Urinary bladder (tissue), 4 donors: ENCODE measurements around the gene LRRN2. TPM values are rescaled to one million over a fixed set of nuclear protein-coding genes. Genes with fewer than 3 reads are reported as not detected.
"Not testable (repeated sequence)": the region's sequence is repeated elsewhere in the genome, so short reads cannot be mapped to it uniquely, and the experiment has no call there.

Experiments used
- DNase-seq: peaks from one replicate; pipeline ENCODE4 v3.0.0-alpha.2; 2015; ENCODE audit errors: extremely low spot score
- H3K27ac ChIP-seq: one replicate; pipeline ENCODE4 v1.5.1; 2013; ENCODE audit warnings: low read depth, mild to moderate bottlenecking, moderate library complexity
- H3K36me3 ChIP-seq: one replicate; pipeline ENCODE4 v1.6.1; 2013; ENCODE audit warnings: mild to moderate bottlenecking, moderate library complexity; ENCODE audit not compliant: insufficient read depth
- H3K4me1 ChIP-seq: one replicate; pipeline ENCODE4 v1.6.1; 2013; ENCODE audit warnings: mild to moderate bottlenecking, moderate library complexity; ENCODE audit not compliant: insufficient read depth
- H3K4me3 ChIP-seq: one replicate; pipeline ENCODE4 v1.5.1; 2013; ENCODE audit warnings: low read depth, low read length
- WGBS: extraction: QIAGEN DNeasy Blood & Tissue Kit; methylation state at CpG from one replicate; pipeline ENCODE4 v1.1.7; 2013; 5-methylcytosine and 5-hydroxymethylcytosine counted together
- polyA plus RNA-seq: library from polyadenylated mRNA; stranded (reverse); fragments of 200-250 nt; gene quantifications from one replicate; pipeline ENCODE4 v1.2.3, GENCODE V29; 2013
- total RNA-seq: library from RNA; depleted of rRNA; stranded (reverse); fragments of >200 nt; gene quantifications from one replicate; pipeline ENCODE4 v1.2.3, GENCODE V29; 2014
- donor health status: healthy with polysubstance abuse.
- donor health status: healthy.

The LRRN2 gene
- total and polyA plus RNA-seq, 2 donors, result 0.90 to 1.8 TPM

- WGBS, result 93% methylated on average over 5 of the region's 5 CpGs
- Histone ChIP-seq H3K4me1 (no peaks in the 10 kb centered on the region), H3K27ac (no peak overlapping the region), H3K4me3 (no peak overlapping the region), H3K36me3 (no peaks in the 10 kb centered on the region)
- no peak for DNase-seq
These were observed 51.2 kb downstream of the LRRN2 start for GRCh38 chr1:204634260-204634910.

- WGBS, result 52% methylated on average over 8 of the region's 8 CpGs
- H3K27ac ChIP-seq, result no peak overlapping the region
- DNase-seq, result no peak
These were observed 51.9 kb downstream of the LRRN2 start for GRCh38 chr1:204633665-204634064.

GRCh38 chr1:204630132-204630905 lies 55.2 kb downstream of the LRRN2 start:
- no peak for DNase-seq
- Histone ChIP-seq H3K4me3 (no peak overlapping the region), H3K27ac (no peak overlapping the region), H3K4me1 (no peaks in the 10 kb centered on the region), H3K36me3 (no peaks in the 10 kb centered on the region)
- 58% methylated on average over 19 of the region's 19 CpGs for WGBS

More at GRCh38 chr1:204633665-204634064, 51.9 kb downstream of the LRRN2 start:
- Histone ChIP-seq H3K36me3 (no peaks in the 10 kb centered on the region), H3K4me1 (no peaks in the 10 kb centered on the region), H3K4me3 (no peak overlapping the region)

GRCh38 chr1:204629459-204629858 lies 56.1 kb downstream of the LRRN2 start:
- not testable (repeated sequence) for H3K27ac ChIP-seq, DNase-seq, H3K4me3 ChIP-seq, H3K4me1 ChIP-seq, H3K36me3 ChIP-seq
- WGBS, result 97% methylated on average over 6 of the region's 6 CpGs

DNA sequence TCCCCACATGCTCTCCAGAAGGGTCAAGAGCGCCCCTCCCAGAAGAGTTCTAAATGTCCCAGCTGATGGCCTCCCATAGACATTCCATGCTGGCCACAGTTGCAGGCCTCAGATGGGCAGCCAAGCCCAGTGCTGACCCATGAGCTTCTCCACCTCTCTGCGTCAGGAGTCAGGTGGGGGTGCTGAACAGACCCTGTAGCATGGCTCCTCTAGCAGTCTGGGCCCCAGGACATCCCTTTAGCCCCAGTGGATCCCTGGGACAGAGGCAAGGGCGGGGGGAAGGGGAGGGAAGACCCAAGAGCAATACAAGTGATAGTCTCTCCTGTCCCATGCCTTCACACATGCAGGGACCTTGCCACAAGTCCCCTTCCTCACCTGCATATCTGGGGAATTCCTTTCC lies 56.7 kb downstream of the LRRN2 start:
- Histone ChIP-seq H3K36me3 (no peaks in the 10 kb centered on the region), H3K27ac (no peak overlapping the region), H3K4me3 (no peak overlapping the region), H3K4me1 (no peaks in the 10 kb centered on the region)
- WGBS, result 96% methylated on average over 3 of the region's 3 CpGs
- DNase-seq, result no peak

DNA sequence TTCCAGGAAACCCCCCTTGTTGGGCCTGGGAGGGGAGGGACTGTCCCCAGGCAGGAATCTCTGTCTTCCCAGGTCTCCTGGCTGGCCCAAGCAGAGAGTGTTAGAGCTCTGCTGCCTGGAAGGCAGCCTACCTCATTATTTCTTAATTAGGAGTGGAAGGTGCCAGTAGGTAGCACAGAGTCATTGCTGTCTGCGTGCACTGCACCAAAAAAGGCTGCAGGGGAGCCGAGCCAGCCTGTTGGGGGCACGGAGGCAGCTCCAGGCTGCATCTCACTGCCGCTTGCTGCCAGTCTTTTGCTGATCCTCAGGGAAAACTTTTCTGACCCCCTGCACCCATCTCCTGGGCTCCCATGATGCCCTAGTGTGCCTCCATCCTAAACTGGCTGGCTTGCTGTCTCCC lies 58.1 kb downstream of the LRRN2 start:
- WGBS, result 83% methylated on average over 4 of the region's 4 CpGs
- Histone ChIP-seq H3K36me3 (no peaks in the 10 kb centered on the region), H3K27ac (no peak overlapping the region), H3K4me1 (no peaks in the 10 kb centered on the region), H3K4me3 (no peak overlapping the region)
- DNase-seq, result no peak

- no peak for DNase-seq
- no peak overlapping the region for H3K4me3 ChIP-seq
- no peaks in the 10 kb centered on the region for H3K4me1 ChIP-seq
- WGBS, result 92% methylated on average over 7 of the region's 7 CpGs
- no peaks in the 10 kb centered on the region for H3K36me3 ChIP-seq
- no peak overlapping the region for H3K27ac ChIP-seq
These were observed 59.2 kb downstream of the LRRN2 start for GRCh38 chr1:204626381-204626780.

GRCh38 chr1:204624631-204625216 lies 60.8 kb downstream of the LRRN2 start:
- Histone ChIP-seq H3K4me1 (no peaks in the 10 kb centered on the region), H3K36me3 (no peaks in the 10 kb centered on the region), H3K4me3 (no peak overlapping the region), H3K27ac (no peak overlapping the region)
- DNase-seq, result no peak
- WGBS, result 57% methylated on average over 12 of the region's 12 CpGs

- no peaks in the 10 kb centered on the region for H3K4me1 ChIP-seq
- no peak for DNase-seq
- no peak overlapping the region for H3K4me3 ChIP-seq
- WGBS, result 72% methylated on average over 3 of the region's 3 CpGs
- no peaks in the 10 kb centered on the region for H3K36me3 ChIP-seq
- H3K27ac ChIP-seq, result no peak overlapping the region
These were observed 61.6 kb downstream of the LRRN2 start for GRCh38 chr1:204623894-204624361.

DNA sequence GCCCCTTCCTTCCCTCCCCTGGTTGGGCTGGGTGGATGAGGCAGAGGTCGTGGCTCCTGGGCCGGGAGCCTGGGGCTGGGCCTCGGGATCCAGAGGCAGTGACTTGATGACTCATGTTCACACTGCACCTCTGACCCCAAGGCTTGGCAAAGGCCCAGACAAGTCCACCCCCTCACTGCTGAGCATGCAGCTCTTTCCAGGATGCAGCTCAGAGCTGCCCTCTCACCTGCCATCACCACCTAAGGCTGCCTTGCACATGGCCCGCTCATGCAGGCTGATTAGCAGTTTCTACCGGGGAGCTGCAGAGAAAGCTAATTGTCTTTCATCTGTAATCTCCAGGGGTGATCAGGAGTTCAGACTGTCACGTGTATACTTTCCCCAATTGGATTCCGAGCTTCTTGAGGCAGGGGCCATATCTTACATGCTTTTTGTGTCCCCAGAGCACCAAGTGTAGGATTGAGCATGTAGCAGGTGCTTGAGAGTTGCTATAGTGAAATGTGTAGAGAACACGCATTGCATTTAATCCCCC lies 62.1 kb downstream of the LRRN2 start:
- no peaks in the 10 kb centered on the region for H3K4me1 ChIP-seq
- no peak overlapping the region for H3K27ac ChIP-seq
- DNase-seq, result no peak
- no peaks in the 10 kb centered on the region for H3K36me3 ChIP-seq
- H3K4me3 ChIP-seq, result no peak overlapping the region
- 61% methylated on average over 8 of the region's 8 CpGs for WGBS

DNA sequence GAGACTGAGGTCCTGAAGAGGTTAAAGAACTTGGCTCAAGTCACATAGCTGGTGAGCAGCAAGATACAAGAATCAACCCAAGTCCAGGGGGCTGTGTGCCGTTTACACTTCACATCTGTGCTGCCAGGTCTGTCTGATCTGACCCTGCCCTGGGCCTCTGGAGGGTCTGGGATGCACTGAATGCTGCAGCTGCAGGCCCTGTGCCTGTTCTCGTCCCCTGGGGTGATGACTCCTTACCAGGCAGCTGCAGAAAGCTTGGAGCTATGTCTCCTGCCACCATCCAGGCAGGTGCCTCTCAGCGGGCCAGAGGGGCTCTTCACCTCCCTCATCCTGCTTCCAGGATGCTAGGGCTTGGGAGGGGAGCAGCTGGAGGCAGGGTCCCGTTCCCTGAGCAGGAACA lies 63.5 kb downstream of the LRRN2 start:
- H3K27ac ChIP-seq, result no peak overlapping the region
- no peak overlapping the region for H3K4me3 ChIP-seq
- H3K36me3 ChIP-seq, result no peaks in the 10 kb centered on the region
- H3K4me1 ChIP-seq, result no peaks in the 10 kb centered on the region
- 78% methylated on average over 4 of the region's 4 CpGs for WGBS
- DNase-seq, result no peak

- Histone ChIP-seq H3K4me3 (no peak overlapping the region), H3K27ac (no peak overlapping the region), H3K36me3 (no peaks in the 10 kb centered on the region), H3K4me1 (no peaks in the 10 kb centered on the region)
- DNase-seq, result no peak
- 74% methylated on average over 3 of the region's 3 CpGs for WGBS
These were observed 64.1 kb downstream of the LRRN2 start for GRCh38 chr1:204621396-204621795.

DNA sequence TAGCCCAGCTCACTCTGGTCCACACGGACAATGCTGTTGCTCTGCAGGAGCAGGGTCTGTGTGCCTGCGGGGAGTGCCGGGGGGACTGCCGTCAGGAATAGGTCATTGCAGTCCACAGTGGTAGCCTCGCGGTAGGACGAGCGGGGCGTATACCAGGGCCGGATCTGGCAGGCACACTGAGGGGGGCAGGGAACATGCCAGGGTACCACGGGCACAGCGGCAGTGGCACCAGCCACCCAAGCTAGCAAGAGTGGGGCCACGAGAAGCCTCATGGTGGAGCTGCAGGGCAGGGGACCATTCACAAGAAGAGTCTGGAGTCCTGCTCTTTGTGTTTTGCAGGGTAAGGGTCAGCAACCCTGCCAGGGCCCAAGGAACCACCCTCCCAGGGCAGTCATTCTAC lies 65.8 kb downstream of the LRRN2 start:
- DNase-seq, result no peak
- Histone ChIP-seq H3K4me1 (no peaks in the 10 kb centered on the region), H3K4me3 (no peak overlapping the region), H3K27ac (no peak overlapping the region), H3K36me3 (no peaks in the 10 kb centered on the region)
- 95% methylated on average over 13 of the region's 13 CpGs for WGBS
